GM18867 (cell line): ENCODE data around the gene ANK2.

Source experiments
- ATAC-seq: cut with Tn5 transposase; IDR thresholded peaks from one replicate; pipeline ENCODE4 v1.9.1; 2021; ENCODE audit warnings: mild to moderate bottlenecking, moderate library complexity; ENCODE audit not compliant: unreplicated experiment

The ANK2 gene

GRCh38 chr4:113278324-113278934 lies 229.0 kb downstream of the ANK2 start:
- peak; percentile 98 for ATAC-seq

GRCh38 chr4:113285501-113285900 lies 236.0 kb downstream of the ANK2 start:
- no peak for ATAC-seq

- ATAC-seq, result no peak
Observed at GRCh38 chr4:113288257-113288656, 238.8 kb downstream of the ANK2 start.

- ATAC-seq, result no peak
Observed at GRCh38 chr4:113288696-113289095, 239.2 kb downstream of the ANK2 start.

DNA sequence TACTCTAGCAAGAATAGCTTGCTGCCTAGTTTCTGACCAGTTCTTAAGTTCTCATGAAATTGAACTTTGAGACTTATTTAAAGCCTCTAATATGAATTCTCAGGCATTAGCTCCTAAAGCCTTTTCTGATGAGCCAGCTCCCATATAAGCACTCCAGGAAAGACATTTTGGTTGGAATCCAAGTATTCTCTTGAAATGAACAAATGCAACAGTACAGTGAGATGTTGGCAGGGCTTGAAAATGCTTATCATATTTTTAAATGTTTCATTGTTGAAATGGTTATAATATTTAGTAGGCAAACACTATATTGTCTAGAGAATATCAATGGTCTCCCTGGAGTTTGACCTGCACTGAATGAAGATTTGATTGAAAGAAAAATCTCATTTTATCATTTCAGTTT lies 240.3 kb downstream of the ANK2 start:
- ATAC-seq, result no peak

- no peak for ATAC-seq
Observed at GRCh38 chr4:113290666-113291065, 241.2 kb downstream of the ANK2 start.

DNA sequence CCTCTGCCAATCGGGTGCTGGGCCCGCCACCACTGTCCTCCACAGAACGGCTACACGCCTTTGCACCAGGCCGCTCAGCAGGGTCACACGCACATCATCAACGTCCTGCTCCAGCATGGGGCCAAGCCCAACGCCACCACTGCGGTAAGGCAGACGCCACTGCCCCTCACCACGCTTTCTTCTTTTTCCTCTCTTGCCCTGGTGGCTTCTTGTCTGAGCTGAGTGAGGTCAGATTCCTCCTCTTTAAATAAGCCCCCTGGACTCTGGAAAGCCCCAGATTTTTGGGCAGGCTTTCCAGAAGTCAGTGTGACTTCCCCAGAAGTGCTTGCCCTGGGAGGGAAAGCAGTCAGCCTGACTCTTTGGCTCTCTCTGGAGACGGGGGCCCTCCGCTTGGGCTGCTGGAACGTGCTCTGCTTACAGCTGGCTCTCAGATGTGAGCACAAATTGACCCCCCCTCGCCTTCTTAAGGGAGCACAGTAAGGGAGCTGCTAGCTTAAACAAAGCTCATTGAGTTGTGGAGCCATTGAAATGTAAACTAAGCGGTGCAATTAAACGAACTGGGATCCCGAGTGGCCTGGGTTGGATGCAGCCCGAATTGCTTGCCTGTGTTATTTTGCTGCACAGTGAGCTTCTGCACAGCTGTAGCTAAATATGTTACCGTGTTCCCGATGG lies 243.1 kb downstream of the ANK2 start:
- ATAC-seq, result no peak

- ATAC-seq, result no peak
Observed at GRCh38 chr4:113293043-113293560, 243.6 kb downstream of the ANK2 start.

DNA sequence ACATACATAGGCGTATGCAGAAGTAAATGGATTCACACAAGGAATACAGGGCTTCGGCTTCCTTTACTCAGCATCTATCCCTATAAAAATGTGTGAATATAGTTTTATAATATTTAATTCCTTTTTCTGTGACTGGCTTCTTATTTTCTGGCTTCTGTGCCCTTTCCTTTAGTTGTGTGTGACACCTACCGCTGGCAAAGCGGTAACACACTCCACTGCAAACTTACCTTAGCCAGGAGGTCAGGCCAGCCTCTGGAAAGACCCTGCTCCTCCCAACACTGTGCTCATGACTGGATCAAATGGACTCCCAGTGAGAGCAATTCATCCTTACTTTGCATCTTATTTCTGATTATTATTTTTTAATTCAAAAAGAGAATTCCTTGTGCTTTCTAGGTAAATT lies 244.2 kb downstream of the ANK2 start:
- no peak for ATAC-seq

DNA sequence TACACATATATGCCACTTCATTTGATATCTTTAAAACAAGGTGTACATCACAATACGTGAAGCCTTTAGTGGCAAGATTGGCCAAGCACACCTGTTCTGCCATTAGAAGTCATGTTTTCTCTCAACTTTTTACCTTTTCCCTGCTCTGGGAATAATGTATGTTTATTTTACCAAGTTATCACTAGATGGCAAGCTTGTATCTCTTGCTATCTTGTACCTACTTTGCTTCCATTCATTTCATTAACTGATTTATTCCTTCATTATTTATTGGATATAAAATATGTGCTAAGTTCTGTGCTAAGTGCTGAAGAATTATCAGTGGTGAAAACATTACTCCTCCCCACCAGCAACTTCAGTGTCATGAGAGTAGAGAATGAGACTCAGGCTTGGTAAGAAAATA lies 245.5 kb downstream of the ANK2 start:
- ATAC-seq, result no peak

DNA sequence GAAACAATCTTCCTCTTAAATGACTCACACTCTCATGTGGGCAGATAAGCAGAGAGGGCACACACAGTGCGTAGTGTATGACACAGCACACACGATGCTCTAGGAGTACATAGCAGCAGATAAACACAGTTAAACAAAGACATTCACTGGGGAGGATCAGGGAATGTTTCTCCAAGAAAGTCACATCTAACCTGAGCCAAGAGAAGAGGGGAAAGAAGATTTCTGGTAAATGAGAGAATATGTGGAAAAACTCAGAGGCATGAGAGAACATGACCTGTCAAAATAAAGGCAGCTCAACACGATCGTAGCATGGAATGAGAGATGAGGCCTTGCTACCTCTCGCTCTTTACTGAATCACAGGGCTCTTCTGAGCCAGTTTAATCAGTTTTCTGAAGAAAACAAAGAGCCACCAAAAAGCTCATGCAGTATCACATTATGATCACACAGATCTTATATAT lies 251.0 kb downstream of the ANK2 start:
- no peak for ATAC-seq

DNA sequence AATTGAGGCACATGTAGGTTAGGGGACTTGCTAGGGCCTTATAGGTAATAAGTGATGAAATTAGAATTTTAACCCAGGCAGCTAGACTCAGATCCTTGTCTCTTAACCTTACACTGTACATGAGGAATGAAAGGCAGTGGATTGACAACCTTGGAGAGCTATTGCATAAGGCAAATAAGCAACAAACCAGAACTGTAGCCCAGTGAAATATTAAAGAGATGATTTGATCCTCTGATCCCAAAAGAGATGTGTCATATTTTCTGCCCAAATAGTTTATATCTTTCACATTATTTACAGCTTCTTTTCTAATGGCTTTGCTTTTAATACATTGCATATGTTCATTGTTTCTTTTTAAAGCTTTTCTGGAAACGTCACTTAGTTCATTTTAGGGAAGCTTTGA lies 252.6 kb downstream of the ANK2 start:
- no peak for ATAC-seq

DNA sequence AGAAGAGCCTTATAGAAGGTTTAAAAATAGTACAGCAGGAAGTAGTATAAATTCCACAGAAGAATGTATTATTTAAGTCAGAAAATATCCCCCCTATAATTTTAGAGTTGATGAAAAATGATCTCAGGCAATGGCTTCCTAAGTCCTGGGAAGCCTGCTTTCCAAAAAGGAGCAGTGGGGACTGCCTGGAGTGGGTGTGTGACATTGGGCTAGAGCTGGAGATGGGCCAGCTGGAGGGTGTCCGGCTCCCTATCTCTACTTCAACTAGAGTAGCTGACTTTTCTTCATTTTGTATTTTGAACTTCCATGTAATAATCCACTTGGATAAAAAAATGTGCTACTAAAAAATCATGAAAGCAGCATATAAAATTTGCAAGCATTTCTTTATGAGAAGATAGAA lies 253.9 kb downstream of the ANK2 start:
- no peak for ATAC-seq

DNA sequence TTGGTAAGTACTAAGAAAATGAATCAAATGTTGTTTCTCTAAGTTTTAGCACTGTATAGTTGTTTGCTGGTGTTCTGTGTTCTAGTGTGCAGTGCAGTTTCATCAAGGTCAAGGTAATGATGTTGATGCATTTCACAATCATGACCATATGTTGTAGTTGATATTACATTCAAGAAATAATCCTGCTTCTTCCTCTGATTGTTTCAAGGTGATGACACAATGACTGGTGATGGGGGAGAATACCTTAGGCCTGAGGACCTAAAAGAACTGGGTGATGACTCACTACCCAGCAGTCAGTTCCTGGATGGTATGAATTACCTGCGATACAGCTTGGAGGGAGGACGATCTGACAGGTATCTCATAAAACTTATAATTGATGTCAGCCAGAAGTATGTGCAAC lies 261.6 kb downstream of the ANK2 start:
- no peak for ATAC-seq

- no peak for ATAC-seq
Observed at GRCh38 chr4:113312529-113312928, 263.1 kb downstream of the ANK2 start.

GRCh38 chr4:113314426-113314825 lies 265.0 kb downstream of the ANK2 start:
- no peak for ATAC-seq

DNA sequence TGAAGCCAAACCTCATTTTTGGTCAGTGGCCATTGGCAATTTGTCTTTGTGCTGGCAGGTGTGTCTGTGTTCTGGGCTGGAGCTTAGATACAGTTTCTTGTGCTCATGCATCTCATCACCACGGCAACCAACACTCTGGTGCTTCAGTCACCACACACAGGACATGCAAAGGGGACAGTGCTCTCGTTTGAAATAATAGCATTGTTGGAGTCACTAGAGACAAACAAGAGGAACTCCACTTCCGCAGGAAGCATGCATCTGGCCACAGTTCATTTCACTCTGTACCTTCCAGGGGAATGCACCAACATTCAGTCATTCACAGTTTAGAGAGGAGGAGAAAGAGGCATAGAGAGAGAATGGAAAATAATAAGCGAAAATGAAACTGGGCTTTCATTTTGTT lies 267.4 kb downstream of the ANK2 start:
- ATAC-seq, result peak; percentile 96

DNA sequence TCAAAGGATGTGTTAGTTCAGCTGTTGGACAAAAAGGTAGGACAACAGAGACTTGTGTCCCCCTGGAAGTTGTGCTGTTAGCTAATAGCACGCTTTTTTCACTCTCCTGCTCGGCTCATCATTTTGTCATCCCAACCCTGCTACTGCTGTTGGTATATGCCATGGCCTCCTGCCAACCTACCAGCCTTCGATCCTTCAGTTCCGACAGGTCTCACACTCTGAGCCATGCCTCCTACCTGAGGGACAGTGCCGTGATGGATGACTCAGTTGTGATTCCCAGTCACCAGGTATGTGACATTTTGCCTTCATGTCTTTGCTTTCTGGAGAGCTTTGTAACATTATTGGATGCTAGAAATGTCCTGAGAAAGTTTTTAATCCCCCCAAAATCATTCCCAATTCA lies 268.1 kb downstream of the ANK2 start:
- no peak for ATAC-seq

DNA sequence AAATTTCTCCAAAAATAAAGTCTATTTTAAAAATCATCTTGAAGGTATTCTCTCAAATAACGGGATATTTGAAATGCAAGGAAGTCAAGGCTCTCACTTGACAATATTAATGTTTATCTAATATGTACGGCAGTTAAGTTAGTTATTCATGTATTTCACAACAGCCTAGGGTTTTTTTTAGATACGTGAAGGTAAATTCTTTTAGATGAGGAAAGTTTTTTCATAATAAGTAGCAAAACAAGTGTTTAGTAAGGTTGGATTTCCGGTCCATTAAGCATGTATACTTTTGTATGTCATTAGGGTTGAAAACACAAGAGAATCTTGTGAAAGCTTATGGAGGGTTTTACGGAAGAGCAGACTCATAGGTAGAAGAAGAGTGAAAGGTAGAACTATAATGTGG lies 273.3 kb downstream of the ANK2 start:
- ATAC-seq, result no peak

DNA sequence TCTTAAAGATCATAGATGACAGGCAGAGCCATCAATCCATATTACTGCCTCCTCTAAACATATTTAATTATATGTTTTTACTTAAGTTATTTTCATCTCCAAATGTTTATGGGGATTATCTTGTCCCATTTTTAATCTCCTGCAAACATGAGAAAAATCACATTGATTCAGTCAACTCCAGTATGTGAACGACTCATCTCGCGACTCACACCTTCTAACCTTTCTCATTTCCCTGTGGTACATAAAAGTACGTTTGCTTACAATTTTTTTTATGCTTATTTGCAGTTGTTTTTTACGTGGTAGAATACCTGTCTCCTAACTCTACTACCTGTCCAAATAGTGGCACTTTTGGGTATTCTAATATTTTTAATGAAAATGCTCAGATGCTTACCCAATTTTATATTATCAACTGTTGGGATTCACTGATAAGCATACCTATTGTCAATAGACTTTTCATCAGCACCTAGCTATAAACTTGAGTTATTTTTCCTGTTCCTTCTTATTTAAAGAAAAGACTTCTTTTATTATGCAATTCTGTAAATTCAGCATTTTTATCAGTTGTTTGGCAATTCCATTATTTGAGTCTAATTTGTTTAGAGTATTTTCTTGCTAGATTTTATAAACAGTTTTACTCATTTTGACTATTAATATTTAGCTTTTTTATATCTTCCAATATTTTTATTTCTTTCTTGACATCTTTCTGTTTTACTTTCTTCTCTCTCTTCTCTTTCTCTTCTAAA lies 276.6 kb downstream of the ANK2 start:
- ATAC-seq, result no peak

GRCh38 chr4:113327494-113327893 lies 278.0 kb downstream of the ANK2 start:
- no peak for ATAC-seq

GRCh38 chr4:113328514-113328913 lies 279.1 kb downstream of the ANK2 start:
- ATAC-seq, result no peak
